ENCODE data around the gene INSL3. TPM values are rescaled to one million over a fixed set of nuclear protein-coding genes. Genes with fewer than 3 reads are reported as not detected.

The INSL3 gene
- total and polyA plus RNA-seq, 2 donors (not counting 1 experiment from before 2014, with no cell fraction given) = not detected

DNA sequence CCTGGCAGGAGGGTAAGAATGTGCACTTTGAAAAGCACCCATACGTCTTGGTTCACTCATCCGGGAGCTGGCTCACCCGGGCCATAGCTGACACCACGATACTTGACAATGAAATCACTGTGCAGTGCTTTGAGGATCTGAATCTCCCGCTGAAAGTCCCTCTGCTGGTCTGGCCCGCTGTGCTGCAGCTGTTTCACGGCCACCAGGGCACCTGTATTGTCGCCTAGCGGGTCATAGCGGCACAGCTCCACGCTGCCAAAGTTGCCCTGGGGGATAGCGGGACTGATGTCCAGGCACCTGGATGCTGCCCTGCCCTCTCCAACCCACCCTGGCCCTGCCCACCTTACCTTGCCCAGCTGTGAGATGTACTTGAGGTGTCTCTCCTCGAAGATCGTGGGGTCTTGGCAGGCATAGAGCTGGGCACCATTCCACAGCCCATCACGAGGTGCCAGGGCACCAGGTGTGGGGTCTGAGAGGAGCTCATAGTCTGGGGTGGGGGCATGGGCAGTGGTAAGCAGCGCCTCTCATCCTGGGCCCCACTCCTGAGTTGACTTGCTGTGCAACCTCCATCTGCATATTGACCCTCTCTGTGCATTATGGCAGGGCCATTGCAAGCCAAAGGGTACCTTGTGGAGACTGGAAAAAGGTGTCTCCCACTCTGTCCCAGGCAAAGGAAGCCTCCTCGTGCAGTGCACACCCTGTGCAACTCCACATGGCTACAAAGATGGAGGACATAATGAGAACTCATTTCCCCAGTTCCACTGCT, 11.3 kb upstream of the INSL3 start:
- Histone ChIP-seq H3K4me2 (ENCODE audit: extremely low read depth, insufficient read depth, low read length) (no peak overlapping the region), H3K4me3 (replicated peaks in 1 of 4; ENCODE audit: control extremely low read depth in 1 of 4, insufficient read depth in 1 of 4, low read depth in 3 of 4, low read length in 4 of 4) (no peak overlapping the region)
- no peak for DNase-seq (ENCODE audit: low read depth in 2 of 2)

DNA sequence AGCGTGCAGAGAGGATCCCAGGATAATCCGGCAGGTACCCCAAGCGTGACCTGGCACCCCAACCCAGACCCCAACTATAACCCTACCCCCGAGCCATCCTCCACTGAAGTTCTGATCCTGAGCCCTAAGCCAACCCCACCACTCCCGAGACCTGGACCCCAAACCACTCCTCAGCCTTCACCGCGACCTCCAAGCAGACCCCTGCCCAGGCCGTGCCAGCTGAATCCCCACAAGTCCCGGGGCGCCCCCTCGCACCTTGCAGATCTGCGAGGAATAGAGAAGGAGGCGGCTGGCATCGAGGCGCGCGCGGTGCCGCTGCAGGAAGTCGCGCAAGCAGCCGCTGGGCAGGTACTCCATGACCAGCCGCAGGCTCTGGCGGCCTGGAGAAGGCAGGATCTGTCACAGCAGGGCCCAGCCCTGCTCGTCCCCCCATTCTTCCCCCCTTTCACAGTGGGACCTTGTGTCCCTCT, 10.1 kb upstream of the INSL3 start:
- H4K20me1 ChIP-seq (ENCODE audit: control insufficient read depth, extremely low read depth, insufficient read depth, low read length) = no peaks in the 10 kb centered on the region
- TF ChIP-seq, protein P1, sequence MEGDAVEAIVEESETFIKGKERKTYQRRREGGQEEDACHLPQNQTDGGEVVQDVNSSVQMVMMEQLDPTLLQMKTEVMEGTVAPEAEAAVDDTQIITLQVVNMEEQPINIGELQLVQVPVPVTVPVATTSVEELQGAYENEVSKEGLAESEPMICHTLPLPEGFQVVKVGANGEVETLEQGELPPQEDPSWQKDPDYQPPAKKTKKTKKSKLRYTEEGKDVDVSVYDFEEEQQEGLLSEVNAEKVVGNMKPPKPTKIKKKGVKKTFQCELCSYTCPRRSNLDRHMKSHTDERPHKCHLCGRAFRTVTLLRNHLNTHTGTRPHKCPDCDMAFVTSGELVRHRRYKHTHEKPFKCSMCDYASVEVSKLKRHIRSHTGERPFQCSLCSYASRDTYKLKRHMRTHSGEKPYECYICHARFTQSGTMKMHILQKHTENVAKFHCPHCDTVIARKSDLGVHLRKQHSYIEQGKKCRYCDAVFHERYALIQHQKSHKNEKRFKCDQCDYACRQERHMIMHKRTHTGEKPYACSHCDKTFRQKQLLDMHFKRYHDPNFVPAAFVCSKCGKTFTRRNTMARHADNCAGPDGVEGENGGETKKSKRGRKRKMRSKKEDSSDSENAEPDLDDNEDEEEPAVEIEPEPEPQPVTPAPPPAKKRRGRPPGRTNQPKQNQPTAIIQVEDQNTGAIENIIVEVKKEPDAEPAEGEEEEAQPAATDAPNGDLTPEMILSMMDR (conservative IDR thresholded peaks at IDR 0.05 in 1 of 2, IDR thresholded peaks at IDR 0.05 in 1 of 2; ENCODE audit: low read depth in 1 of 2, low read length in 2 of 2) = no peak
- no peak for TF ChIP-seq EZH2 (IDR thresholded peaks at IDR 0.05; ENCODE audit: low read length, missing control alignments)
- no peak overlapping the region for H3K9ac ChIP-seq (ENCODE audit: insufficient read depth, low read length)
- no peaks in the 10 kb centered on the region for H3K9me3 ChIP-seq (ENCODE audit: control insufficient read depth, insufficient read depth, low read depth, low read length)
- H3K4me1 ChIP-seq (ENCODE audit: control insufficient read depth, extremely low read depth, insufficient read depth, low read length) = no peaks in the 10 kb centered on the region
- no peak overlapping the region for H3K27ac ChIP-seq (ENCODE audit: insufficient read depth, low read length)
- no peak overlapping the region for H3K4me2 ChIP-seq (ENCODE audit: extremely low read depth, insufficient read depth, low read length)
- peaks cover 4% of the 10 kb centered on the region for H3K27me3 ChIP-seq (ENCODE audit: control insufficient read depth, insufficient read depth, low read length)
- no peak for DNase-seq (ENCODE audit: low read depth in 2 of 2)
- no peak overlapping the region for H2AFZ ChIP-seq (ENCODE audit: low read length)
- H3K4me3 ChIP-seq (replicated peaks in 1 of 4; ENCODE audit: control extremely low read depth in 1 of 4, insufficient read depth in 1 of 4, low read depth in 3 of 4, low read length in 4 of 4) = peak overlapping the region in 1 of 4 experiments; percentile 21
- H3K36me3 ChIP-seq (ENCODE audit: control insufficient read depth, insufficient read depth, low read length) = no peaks in the 10 kb centered on the region
- no peaks in the 10 kb centered on the region for H3K79me2 ChIP-seq (ENCODE audit: control insufficient read depth, insufficient read depth, low read length)

More for the DNA sequence above, 11.3 kb upstream of the INSL3 start:
- Histone ChIP-seq H2AFZ (ENCODE audit: low read length) (no peak overlapping the region), H3K27me3 (ENCODE audit: control insufficient read depth, insufficient read depth, low read length) (peaks cover 4% of the 10 kb centered on the region), H3K27ac (ENCODE audit: insufficient read depth, low read length) (no peak overlapping the region), H3K9me3 (ENCODE audit: control insufficient read depth, insufficient read depth, low read depth, low read length) (no peaks in the 10 kb centered on the region), H3K79me2 (ENCODE audit: control insufficient read depth, insufficient read depth, low read length) (no peaks in the 10 kb centered on the region), H3K9ac (ENCODE audit: insufficient read depth, low read length) (no peak overlapping the region), H3K36me3 (ENCODE audit: control insufficient read depth, insufficient read depth, low read length) (no peaks in the 10 kb centered on the region), H4K20me1 (ENCODE audit: control insufficient read depth, extremely low read depth, insufficient read depth, low read length) (no peaks in the 10 kb centered on the region), H3K4me1 (ENCODE audit: control insufficient read depth, extremely low read depth, insufficient read depth, low read length) (no peaks in the 10 kb centered on the region)
- TF ChIP-seq, protein P1 (conservative IDR thresholded peaks at IDR 0.05 in 1 of 2, IDR thresholded peaks at IDR 0.05 in 1 of 2; ENCODE audit: low read depth in 1 of 2, low read length in 2 of 2) = no peak
- no peak for TF ChIP-seq EZH2 (IDR thresholded peaks at IDR 0.05; ENCODE audit: low read length, missing control alignments)

DNA sequence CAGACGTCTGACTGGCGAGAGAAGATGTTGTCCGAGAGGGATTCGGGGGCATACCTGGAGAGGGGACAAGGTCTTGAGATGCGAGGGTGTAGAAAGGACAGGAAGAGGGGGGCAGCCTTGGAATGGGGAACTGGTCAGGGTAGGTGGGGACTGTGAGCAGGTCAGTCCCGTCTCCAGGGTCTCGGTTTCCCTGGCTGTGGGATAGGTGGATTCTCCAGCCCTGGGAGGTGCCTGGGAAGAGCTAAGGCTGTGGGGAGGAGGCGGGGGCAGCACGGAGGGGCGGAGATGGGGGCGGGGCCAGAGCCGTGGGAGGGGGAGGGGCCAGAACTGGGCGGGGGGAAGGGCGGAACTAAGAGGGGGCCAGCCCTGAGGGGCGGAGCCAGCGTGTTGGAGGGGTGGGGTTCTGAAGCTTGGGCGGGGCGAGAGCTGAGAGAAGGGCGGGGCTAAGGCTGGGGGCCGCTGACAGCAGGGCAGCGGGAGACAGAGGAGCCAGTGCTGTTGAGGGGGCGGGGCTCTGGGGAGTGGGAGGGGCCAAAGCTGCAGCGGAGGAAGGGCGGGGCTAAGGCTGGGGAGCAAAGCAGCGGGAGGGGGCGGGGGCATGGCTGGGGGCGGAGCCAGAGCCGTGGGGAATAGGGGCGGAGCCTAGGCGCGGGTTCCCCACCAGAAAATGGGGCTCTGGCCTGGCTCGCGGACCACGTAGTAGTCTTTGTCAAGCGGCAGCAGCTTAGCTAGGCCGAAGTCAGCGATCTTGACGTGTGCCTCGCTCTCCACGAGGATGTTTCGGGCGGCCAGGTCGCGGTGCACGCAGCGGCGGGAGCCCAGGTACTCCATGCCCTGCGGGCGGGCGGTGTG, 9.5 kb upstream of the INSL3 start:
- no peaks in the 10 kb centered on the region for H3K4me1 ChIP-seq (ENCODE audit: control insufficient read depth, extremely low read depth, insufficient read depth, low read length)
- no peak for TF ChIP-seq EZH2 (IDR thresholded peaks at IDR 0.05; ENCODE audit: low read length, missing control alignments)
- TF ChIP-seq, protein P1 (conservative IDR thresholded peaks at IDR 0.05 in 1 of 2, IDR thresholded peaks at IDR 0.05 in 1 of 2; ENCODE audit: low read depth in 1 of 2, low read length in 2 of 2) = no peak
- H3K79me2 ChIP-seq (ENCODE audit: control insufficient read depth, insufficient read depth, low read length) = no peaks in the 10 kb centered on the region
- no peaks in the 10 kb centered on the region for H3K9me3 ChIP-seq (ENCODE audit: control insufficient read depth, insufficient read depth, low read depth, low read length)
- H3K36me3 ChIP-seq (ENCODE audit: control insufficient read depth, insufficient read depth, low read length) = no peaks in the 10 kb centered on the region
- DNase-seq (ENCODE audit: low read depth in 2 of 2) = peak; percentile 59 to 75
- H3K27me3 ChIP-seq (ENCODE audit: control insufficient read depth, insufficient read depth, low read length) = peaks cover 4% of the 10 kb centered on the region
- no peak overlapping the region for H3K27ac ChIP-seq (ENCODE audit: insufficient read depth, low read length)
- no peak overlapping the region for H2AFZ ChIP-seq (ENCODE audit: low read length)
- no peak overlapping the region for H3K9ac ChIP-seq (ENCODE audit: insufficient read depth, low read length)
- H3K4me2 ChIP-seq (ENCODE audit: extremely low read depth, insufficient read depth, low read length) = no peak overlapping the region
- H3K4me3 ChIP-seq (replicated peaks in 1 of 4; ENCODE audit: control extremely low read depth in 1 of 4, insufficient read depth in 1 of 4, low read depth in 3 of 4, low read length in 4 of 4) = peak overlapping the region in 1 of 4 experiments; percentile 31
- H4K20me1 ChIP-seq (ENCODE audit: control insufficient read depth, extremely low read depth, insufficient read depth, low read length) = no peaks in the 10 kb centered on the region
